HG03139 (cell line): ENCODE results near the gene GSE1.

ENCODE experiments used
- ATAC-seq: cut with Tn5 transposase; IDR thresholded peaks from one replicate; pipeline ENCODE4 v1.9.1; 2021; ENCODE audit not compliant: unreplicated experiment

Gene GSE1

GRCh38 chr16:85645021-85645589, 32.0 kb downstream of the GSE1 start:
- ATAC-seq, result no peak

- no peak for ATAC-seq
Observed at GRCh38 chr16:85646358-85646907, 33.3 kb downstream of the GSE1 start.

- ATAC-seq, result no peak
Observed at GRCh38 chr16:85646976-85647375, 33.9 kb downstream of the GSE1 start.

GRCh38 chr16:85648070-85648714, 35.1 kb downstream of the GSE1 start:
- ATAC-seq, result no peak

- no peak for ATAC-seq
Observed at GRCh38 chr16:85648805-85649204, 35.7 kb downstream of the GSE1 start.

- ATAC-seq, result no peak
Observed at GRCh38 chr16:85649411-85650134, 36.5 kb downstream of the GSE1 start.

- no peak for ATAC-seq
Observed at GRCh38 chr16:85650135-85650843, 37.2 kb downstream of the GSE1 start.

- no peak for ATAC-seq
Observed at GRCh38 chr16:85650844-85651628, 37.9 kb downstream of the GSE1 start.

- no peak for ATAC-seq
Observed at GRCh38 chr16:85651629-85652430, 38.7 kb downstream of the GSE1 start.

- no peak for ATAC-seq
Observed at GRCh38 chr16:85652431-85653221, 39.5 kb downstream of the GSE1 start.

GRCh38 chr16:85653290-85653891, 40.3 kb downstream of the GSE1 start:
- ATAC-seq, result no peak

- no peak for ATAC-seq
Observed at GRCh38 chr16:85654251-85655095, 41.4 kb downstream of the GSE1 start.

- no peak for ATAC-seq
Observed at GRCh38 chr16:85655216-85656129, 42.4 kb downstream of the GSE1 start.

GRCh38 chr16:85656351-85657266, 43.5 kb downstream of the GSE1 start:
- no peak for ATAC-seq

- ATAC-seq, result no peak
Observed at GRCh38 chr16:85657267-85657650, 44.1 kb downstream of the GSE1 start.

- no peak for ATAC-seq
Observed at GRCh38 chr16:85657996-85658395, 44.9 kb downstream of the GSE1 start.
